Gastroesophageal sphincter (tissue), 2 donors: ENCODE results near the gene CRB2.

Source experiments
- EP300 ChIP-seq: sonication (generic); formaldehyde crosslinking; IDR thresholded peaks from one replicate; pipeline ENCODE4 v1.6.1; 2017; ENCODE audit warnings: antibody characterized with exemption, mild to moderate bottlenecking
- POLR2A ChIP-seq, 2 donors: fragments of 450-650 bp; IDR thresholded peaks; one replicate each; pipeline ENCODE4 v1.6.1; 2017; ENCODE audit warnings: antibody characterized with exemption in 2 of 2, mild to moderate bottlenecking in 2 of 2, moderate library complexity in 1 of 2

- no peak for TF ChIP-seq POLR2A (IDR thresholded peaks at IDR 0.05)
- no peak for TF ChIP-seq EP300
Measured at GRCh38 chr9:123345567-123345955, 10.4 kb upstream of the CRB2 start.
